K562 (cell line): ENCODE data around the gene MEST. TPM values are rescaled to one million over a fixed set of nuclear protein-coding genes. Genes with fewer than 3 reads are reported as not detected.

Experiments used
- ATF6 ChIP-seq: sonication (generic); formaldehyde crosslinking; IDR thresholded peaks from 2 replicates; pipeline ENCODE4 v1.4.0; 2020; ENCODE audit warnings: mild to moderate bottlenecking, missing genetic modification reagents
- CBX1 ChIP-seq: sonication (generic); IDR thresholded peaks from 2 replicates; pipeline ENCODE4 v1.6.1; 2016; ENCODE audit warnings: antibody characterized with exemption, low read depth, mild to moderate bottlenecking
- CEBPB ChIP-seq: fragments of 450-650 bp; IDR thresholded peaks from 2 replicates; pipeline ENCODE4 v1.6.1; 2016; ENCODE audit warnings: missing genetic modification characterization, missing compliant biosample characterization
- CHD1 ChIP-seq: fragments of 200-600 bp; sonication (generic); IDR thresholded peaks from one replicate; pipeline ENCODE4 v1.6.1; 2012; ENCODE audit warnings: mild to moderate bottlenecking, moderate library complexity, low read length, inconsistent platforms
- CREM ChIP-seq: IDR thresholded peaks from 2 replicates; pipeline ENCODE4 v1.6.1; 2014; ENCODE audit warnings: antibody characterized with exemption, low read depth
- ESRRA ChIP-seq: fragments of 450-650 bp; IDR thresholded peaks from 2 replicates; pipeline ENCODE4 v1.6.1; 2014; ENCODE audit warnings: low read depth, mild to moderate bottlenecking, moderate library complexity, borderline replicate concordance
- ETV6 ChIP-seq, 3 experiments: fragments of 150-350 bp in 1 of 3; sonication (generic) in 1 of 3; formaldehyde crosslinking in 1 of 3; IDR thresholded peaks; 2 replicates each; pipeline versions ENCODE4 v1.6.1 to v1.8.0; 2014 to 2022; ENCODE audit warnings: borderline replicate concordance in 2 of 3, low read depth in 2 of 3, antibody characterized with exemption in 1 of 3, low read length in 1 of 3, mild to moderate bottlenecking in 1 of 3, missing genetic modification reagents in 1 of 3
- GMEB1 ChIP-seq: fragments of 250-450 bp; sonication (Bioruptor Pico); IDR thresholded peaks from 2 replicates; pipeline ENCODE4 v1.4.0; 2020; ENCODE audit warnings: mild to moderate bottlenecking
- HIVEP1 ChIP-seq: fragments of 250-450 bp; sonication (Bioruptor Pico); IDR thresholded peaks from 2 replicates; pipeline ENCODE4 v1.4.0; 2020; ENCODE audit warnings: mild to moderate bottlenecking
- HNRNPUL1 ChIP-seq: fragments of 200-400 bp; formaldehyde crosslinking; IDR thresholded peaks from 2 replicates; pipeline ENCODE4 v1.6.1; 2017; ENCODE audit warnings: low read length
- HOXB6 ChIP-seq: fragments of 250-450 bp; sonication (Bioruptor Pico); IDR thresholded peaks from 2 replicates; pipeline ENCODE4 v1.5.1; 2022; ENCODE audit warnings: mild to moderate bottlenecking, borderline replicate concordance
- MAZ ChIP-seq, 2 experiments: fragments of 450-650 bp in 1 of 2; sonication (generic) in 1 of 2; formaldehyde crosslinking; IDR thresholded peaks in 1 of 2; conservative IDR thresholded peaks in 1 of 2; 2 replicates each; pipeline versions ENCODE4 v1.4.0 to v1.5.0; 2020; ENCODE audit warnings: mild to moderate bottlenecking in 1 of 2, missing genetic modification reagents in 1 of 2
- NCOA1 ChIP-seq: fragments of 450-650 bp; IDR thresholded peaks from 2 replicates; pipeline ENCODE4 v1.6.1; 2016; ENCODE audit warnings: low read depth
- PATZ1 ChIP-seq: fragments of 250-450 bp; sonication (Bioruptor Pico); IDR thresholded peaks from 2 replicates; pipeline ENCODE4 v1.5.0; 2020; ENCODE audit warnings: mild to moderate bottlenecking, borderline replicate concordance
- SETDB1 ChIP-seq: IDR thresholded peaks from one replicate; pipeline ENCODE4 v1.6.1; 2012; ENCODE audit warnings: low read length, control low read depth, inconsistent platforms
- SOX6 ChIP-seq: fragments of 450-650 bp; IDR thresholded peaks from 2 replicates; pipeline ENCODE4 v1.6.1; 2014; ENCODE audit warnings: mild to moderate bottlenecking
- ZKSCAN3 ChIP-seq: fragments of 250-450 bp; sonication (Bioruptor Pico); IDR thresholded peaks from 2 replicates; pipeline ENCODE4 v1.4.0; 2020
- ZNF347 ChIP-seq: fragments of 450-650 bp; formaldehyde crosslinking; IDR thresholded peaks from 2 replicates; pipeline ENCODE4 v1.4.0; 2020; ENCODE audit warnings: low read depth, mild to moderate bottlenecking, moderate library complexity
- ZNF354B ChIP-seq: fragments of 250-450 bp; sonication (Bioruptor Pico); IDR thresholded peaks from 2 replicates; pipeline ENCODE4 v1.4.0; 2020
- ZZZ3 ChIP-seq: fragments of 450-650 bp; IDR thresholded peaks from 2 replicates; pipeline ENCODE4 v1.6.1; 2016; ENCODE audit warnings: antibody characterized with exemption, mild to moderate bottlenecking, moderate library complexity
- polyA plus RNA-seq, 8 experiments: library from polyadenylated mRNA; depleted of rRNA in 4 of 8; stranded (reverse) in 5 of 8; unstranded in 3 of 8; fragments of >200 nt; fragmentation: Nextera tagmentation in 2 of 8; fragmentation: Illumina TruSeq in 1 of 8; extraction: Ambion mirVana in 2 of 8; extraction: Trizol in 1 of 8; gene quantifications; 2 replicates each; pipeline versions ENCODE4 v1.2.1 to v1.2.3, GENCODE V29; 2011 to 2014; ENCODE audit warnings: inconsistent platforms in 1 of 8, missing spikeins in 1 of 8
- total RNA-seq, 7 experiments: library from RNA; depleted of rRNA in 6 of 7; stranded (reverse); fragments of >200 nt in 6 of 7; fragmentation: Illumina TruSeq in 2 of 7; extraction: Trizol in 2 of 7; gene quantifications; 2 replicates each; pipeline versions ENCODE4 v1.2.1 to v1.2.3, GENCODE V29; 2011 to 2021; ENCODE audit warnings: low replicate concordance in 1 of 7
- TF ChIP-seq, protein P1 (sequence below), 2 experiments: fragments of 450-650 bp; IDR thresholded peaks; 2 replicates each; pipeline ENCODE4 v1.6.1; 2016

Gene MEST
- total and polyA plus RNA-seq, 9 of the 15 experiments (the other 6 are each of a cell fraction or from before 2014, with no cell fraction given): 0.04 to 0.74 (median 0.36) TPM; not detected in 1

- TF ChIP-seq GMEB1: no peak
- peak in 1 of 2 experiments; percentile 32; a peak in 1 of 4 replicates for TF ChIP-seq MAZ (CRISPR knock-in tag; conservative IDR thresholded peaks at IDR 0.05 in 1 of 2, IDR thresholded peaks at IDR 0.05 in 1 of 2)
- TF ChIP-seq ZNF347 (CRISPR knock-in tag): no peak
- TF ChIP-seq ETV6 (IDR thresholded peaks at IDR 0.05; ENCODE audit: borderline replicate concordance in 1 of 2, low read depth in 2 of 2, low read length in 1 of 2): no peak
- no peak for TF ChIP-seq ETV6 (CRISPR knock-in tag; IDR thresholded peaks at IDR 0.05; ENCODE audit: borderline replicate concordance)
- TF ChIP-seq HOXB6 (CRISPR knock-in tag): no peak
- no peak for TF ChIP-seq PATZ1 (CRISPR knock-in tag)
- TF ChIP-seq HIVEP1 (CRISPR knock-in tag): no peak
- 0 out of 2 replicates have a peak, but pooled peaks have one; percentile 41 for TF ChIP-seq CEBPB
- 0 out of 2 replicates have a peak, but pooled peaks have one; percentile 9 for TF ChIP-seq CREM
- TF ChIP-seq ATF6 (CRISPR knock-in tag): no peak
- no peak for TF ChIP-seq CBX1
- TF ChIP-seq SETDB1: no peak
- TF ChIP-seq, protein P1, sequence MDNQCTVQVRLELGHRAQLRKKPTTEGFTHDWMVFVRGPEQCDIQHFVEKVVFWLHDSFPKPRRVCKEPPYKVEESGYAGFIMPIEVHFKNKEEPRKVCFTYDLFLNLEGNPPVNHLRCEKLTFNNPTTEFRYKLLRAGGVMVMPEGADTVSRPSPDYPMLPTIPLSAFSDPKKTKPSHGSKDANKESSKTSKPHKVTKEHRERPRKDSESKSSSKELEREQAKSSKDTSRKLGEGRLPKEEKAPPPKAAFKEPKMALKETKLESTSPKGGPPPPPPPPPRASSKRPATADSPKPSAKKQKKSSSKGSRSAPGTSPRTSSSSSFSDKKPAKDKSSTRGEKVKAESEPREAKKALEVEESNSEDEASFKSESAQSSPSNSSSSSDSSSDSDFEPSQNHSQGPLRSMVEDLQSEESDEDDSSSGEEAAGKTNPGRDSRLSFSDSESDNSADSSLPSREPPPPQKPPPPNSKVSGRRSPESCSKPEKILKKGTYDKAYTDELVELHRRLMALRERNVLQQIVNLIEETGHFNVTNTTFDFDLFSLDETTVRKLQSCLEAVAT (IDR thresholded peaks at IDR 0.05): no peak
- TF ChIP-seq SOX6: no peak
- no peak for TF ChIP-seq ZNF354B (CRISPR knock-in tag)
- no peak for TF ChIP-seq ZZZ3
- no peak for TF ChIP-seq CHD1
- TF ChIP-seq ZKSCAN3 (CRISPR knock-in tag): no peak
- no peak for TF ChIP-seq HNRNPUL1
- no peak for TF ChIP-seq NCOA1
- TF ChIP-seq ESRRA: no peak
Observed at GRCh38 chr7:130486114-130486953, 5.6 kb upstream of the MEST start (continued).
